K562 (cell line): Measurements from ENCODE around the gene JMJD1C. TPM values are rescaled to one million over a fixed set of nuclear protein-coding genes. Genes with fewer than 3 reads are reported as not detected.

ENCODE experiments used
- ATAC-seq: fragments of 200-7000 bp; cut with Tn5 transposase; 3 replicates; pipeline ENCODE4 v1.9.1; 2020; ENCODE audit warnings: moderate library complexity
- BruUV-seq: library from RNA; stranded (reverse); fragments of 400-500 nt; replicated peaks from 2 replicates; lab custom pipeline; 2021; lab: Mats Ljungman, UMichigan
- CTCF ChIA-PET: fragments of 300-600 bp; formaldehyde crosslinking; extraction: SDS; loops from one replicate; lab custom pipeline; 2021; ENCODE audit warnings: low intra/inter-chr PET ratio; lab: Yijun Ruan, JAX
- POLR2A ChIA-PET: fragments of 300-600, 350-650 bp; sonication (Branson Sonifier 250); formaldehyde crosslinking; extraction: SDS; loops from one replicate; lab custom pipeline; 2021; ENCODE audit warnings: antibody characterized with exemption, inconsistent platforms; lab: Yijun Ruan, JAX
- DNase-seq, 4 experiments: peaks; one replicate each; pipeline versions ENCODE4 v3.0.0 to v3.0.0-alpha.2; 2011 to 2018; ENCODE audit warnings: low spot score in 3 of 4, mixed read lengths in 3 of 4; ENCODE audit errors: extremely low read depth in 1 of 4
- FAIRE-seq: peaks from 2 replicates; lab custom pipeline; 2011; peaks lifted over from hg19 to GRCh38; lab: Jason Lieb, UNC
- H2AFZ ChIP-seq: 2 replicates; pipeline ENCODE4 v1.6.0; 2011; ENCODE audit warnings: low read depth, low read length, control low read depth, inconsistent platforms
- H3K27ac ChIP-seq: fragments of 200-600 bp; 3 replicates; pipeline ENCODE4 v1.8.0; 2011; ENCODE audit warnings: low read depth, mild to moderate bottlenecking, control low read depth, inconsistent platforms, low read length, moderate library complexity, mixed read lengths; ENCODE audit errors: extremely low read depth
- H3K27me3 ChIP-seq, 2 experiments: fragments of 300-600 bp in 1 of 2; 2 replicates in 1 of 2; 3 replicates in 1 of 2; pipeline versions ENCODE4 v1.6.0 to v1.8.0; 2011; ENCODE audit warnings: inconsistent platforms in 2 of 2, low read length in 2 of 2, mild to moderate bottlenecking in 1 of 2, mixed read lengths in 1 of 2, moderate library complexity in 1 of 2; ENCODE audit not compliant: control insufficient read depth in 2 of 2, insufficient read depth in 2 of 2
- H3K36me3 ChIP-seq: fragments of 300-600 bp; 3 replicates; pipeline ENCODE4 v1.8.0; 2011; ENCODE audit warnings: mild to moderate bottlenecking, low read length, inconsistent platforms; ENCODE audit not compliant: control insufficient read depth, insufficient read depth
- H3K4me1 ChIP-seq, 2 experiments: fragments of 200-600 bp in 1 of 2; replicated peaks in 1 of 2; 2 replicates in 1 of 2; 3 replicates in 1 of 2; pipeline versions ENCODE4 v1.5.1 to v1.8.0; 2011; ENCODE audit warnings: inconsistent platforms in 2 of 2, low read length in 2 of 2, mild to moderate bottlenecking in 1 of 2, mixed read lengths in 1 of 2, moderate library complexity in 1 of 2; ENCODE audit not compliant: control insufficient read depth in 2 of 2, insufficient read depth in 2 of 2
- H3K4me2 ChIP-seq: 2 replicates; pipeline ENCODE4 v1.6.1; 2011; ENCODE audit warnings: low read length, control low read depth, inconsistent platforms, mixed read lengths; ENCODE audit not compliant: insufficient read depth
- H3K4me3 ChIP-seq: fragments of 200-600 bp; sonication (generic), shearing (Covaris generic); 2 replicates; pipeline ENCODE4 v1.5.1; 2016; ENCODE audit warnings: control low read depth, inconsistent platforms
- H3K79me2 ChIP-seq: fragments of 200-600 bp; 3 replicates; pipeline ENCODE4 v1.8.0; 2011; ENCODE audit warnings: low read length, inconsistent platforms; ENCODE audit not compliant: control insufficient read depth, insufficient read depth
- H3K9ac ChIP-seq, 2 experiments: 2 replicates each; pipeline versions ENCODE4 v1.6.0 to v1.6.1; 2011; ENCODE audit warnings: low read depth in 2 of 2, low read length in 2 of 2, control low read depth in 1 of 2, inconsistent platforms in 1 of 2, mild to moderate bottlenecking in 1 of 2, mixed read lengths in 1 of 2; ENCODE audit not compliant: insufficient read depth in 1 of 2
- H3K9me1 ChIP-seq: one replicate; pipeline ENCODE4 v1.6.0; 2011; ENCODE audit warnings: inconsistent platforms, mild to moderate bottlenecking, low read length, moderate library complexity; ENCODE audit not compliant: control insufficient read depth, insufficient read depth
- H3K9me3 ChIP-seq: replicated peaks from 2 replicates; pipeline ENCODE4 v1.5.1; 2011; ENCODE audit warnings: low read depth, low read length, inconsistent platforms; ENCODE audit not compliant: control insufficient read depth, insufficient read depth
- H4K20me1 ChIP-seq: replicated peaks from 2 replicates; pipeline ENCODE4 v1.6.1; 2011; ENCODE audit warnings: low read length, inconsistent platforms, mixed read lengths; ENCODE audit not compliant: control insufficient read depth, insufficient read depth
- E2F3 ChIP-seq: fragments of 250-450 bp; sonication (Bioruptor Pico); IDR thresholded peaks from 2 replicates; pipeline ENCODE4 v1.4.0; 2020; ENCODE audit warnings: mild to moderate bottlenecking
- HMBOX1 ChIP-seq: sonication (generic); IDR thresholded peaks from 2 replicates; pipeline ENCODE4 v1.6.1; 2016
- IRF1 ChIP-seq: sonication (generic); formaldehyde crosslinking; IDR thresholded peaks from 2 replicates; pipeline ENCODE4 v1.8.0; 2022; ENCODE audit warnings: missing genetic modification reagents, mild to moderate bottlenecking, borderline replicate concordance
- KAT8 ChIP-seq: fragments of 450-650 bp; IDR thresholded peaks from 2 replicates; pipeline ENCODE4 v1.6.1; 2016; ENCODE audit warnings: low read depth, mild to moderate bottlenecking
- L3MBTL2 ChIP-seq: fragments of 450-650 bp; IDR thresholded peaks from 2 replicates; pipeline ENCODE4 v1.6.1; 2016; ENCODE audit warnings: mild to moderate bottlenecking, moderate library complexity
- MYNN ChIP-seq, 2 experiments: sonication (generic); formaldehyde crosslinking in 1 of 2; IDR thresholded peaks; 2 replicates each; pipeline versions ENCODE4 v1.5.0 to v1.6.1; 2016 to 2020; ENCODE audit warnings: antibody characterized with exemption in 1 of 2, missing genetic modification reagents in 1 of 2
- NEUROD1 ChIP-seq: fragments of 150-350 bp; IDR thresholded peaks from 2 replicates; pipeline ENCODE4 v1.6.1; 2014; ENCODE audit warnings: borderline replicate concordance, low read length, low read depth; ENCODE audit not compliant: partially characterized antibody
- SMAD3 ChIP-seq: fragments of 450-650 bp; formaldehyde crosslinking; conservative IDR thresholded peaks from 2 replicates; pipeline ENCODE4 v1.4.0; 2020; ENCODE audit warnings: mild to moderate bottlenecking
- ZBTB17 ChIP-seq: fragments of 450-650 bp; formaldehyde crosslinking; IDR thresholded peaks from 2 replicates; pipeline ENCODE4 v1.4.0; 2020; ENCODE audit warnings: mild to moderate bottlenecking
- ZFP1 ChIP-seq: fragments of 450-650 bp; formaldehyde crosslinking; IDR thresholded peaks from 2 replicates; pipeline ENCODE4 v1.4.0; 2020; ENCODE audit warnings: mild to moderate bottlenecking, mixed read lengths
- ZNF217 ChIP-seq: sonication (generic); formaldehyde crosslinking; IDR thresholded peaks from 2 replicates; pipeline ENCODE4 v1.8.0; 2022; ENCODE audit warnings: mild to moderate bottlenecking, missing genetic modification reagents
- WGBS: fragments of 100-300 bp; shearing (Covaris generic); methylation state at CpG from one replicate; pipeline ENCODE4 v1.1.6; 2016; ENCODE audit warnings: low coverage, mixed read lengths; ENCODE audit not compliant: insufficient coverage; ENCODE audit errors: missing lambda C conversion rate; 5-methylcytosine and 5-hydroxymethylcytosine counted together
- in situ Hi-C: fragments of 300-500 bp; cut with MboI; formaldehyde crosslinking; loops from 4 replicates; pipeline ENCODE4 v1.15.0; 2018; ENCODE audit warnings: inconsistent platforms, mixed read lengths
- intact Hi-C: fragments of 100-400 bp; cut with micrococcal nuclease; formaldehyde crosslinking; loops from 2 replicates; pipeline ENCODE4 v1.14.2; 2022
- polyA plus RNA-seq, 8 experiments: library from polyadenylated mRNA; depleted of rRNA in 4 of 8; stranded (reverse) in 5 of 8; unstranded in 3 of 8; fragments of >200 nt; fragmentation: Nextera tagmentation in 2 of 8; fragmentation: Illumina TruSeq in 1 of 8; extraction: Ambion mirVana in 2 of 8; extraction: Trizol in 1 of 8; gene quantifications; 2 replicates each; pipeline versions ENCODE4 v1.2.1 to v1.2.3, GENCODE V29; 2011 to 2014; ENCODE audit warnings: inconsistent platforms in 1 of 8, missing spikeins in 1 of 8
- total RNA-seq, 7 experiments: library from RNA; depleted of rRNA in 6 of 7; stranded (reverse); fragments of >200 nt in 6 of 7; fragmentation: Illumina TruSeq in 2 of 7; extraction: Trizol in 2 of 7; gene quantifications; 2 replicates each; pipeline versions ENCODE4 v1.2.1 to v1.2.3, GENCODE V29; 2011 to 2021; ENCODE audit warnings: low replicate concordance in 1 of 7

JMJD1C gene
- total and polyA plus RNA-seq, 9 of the 15 experiments (the other 6 are each of a cell fraction or from before 2014, with no cell fraction given), result 25.3 to 68.0 (median 47.2) TPM

GRCh38 chr10:63192826-63193225, 273.0 kb downstream of the JMJD1C start:
- H3K4me1 ChIP-seq, result no peaks in the 10 kb centered on the region
- FAIRE-seq (no peak), DNase-seq (peak in 2 of 4 experiments; percentile 9 to 11), ATAC-seq (peak; percentile 58)
- no peaks in the 10 kb centered on the region for H3K79me2 ChIP-seq
- WGBS, result 38% methylated on average over 1 of the region's 1 CpG
- ChIA-PET POLR2A (no interaction called here), CTCF (no interaction called here)
- intact Hi-C loops (no loop called here), in situ Hi-C loops (no loop called here)
- no peak overlapping the region for H3K9ac ChIP-seq
- no peaks in the 10 kb centered on the region for H3K9me3 ChIP-seq
- peak; percentile 94 for TF ChIP-seq HMBOX1
- no peak for TF ChIP-seq KAT8
- BruUV-seq, result no TSS peak
- no peak overlapping the region for H3K4me2 ChIP-seq
- H3K9me1 ChIP-seq, result no peaks in the 10 kb centered on the region
- no peak overlapping the region for H3K27ac ChIP-seq
- H2AFZ ChIP-seq, result no peak overlapping the region
- peaks cover 66% of the 10 kb centered on the region for H3K36me3 ChIP-seq
- no peaks in the 10 kb centered on the region for H4K20me1 ChIP-seq
- no peak overlapping the region for H3K4me3 ChIP-seq
- no peaks in the 10 kb centered on the region for H3K27me3 ChIP-seq

GRCh38 chr10:63175534-63175933, 290.2 kb downstream of the JMJD1C start:
- Histone ChIP-seq H4K20me1 (no peaks in the 10 kb centered on the region), H3K27me3 (no peaks in the 10 kb centered on the region), H3K79me2 (no peaks in the 10 kb centered on the region), H3K27ac (no peak overlapping the region), H3K4me3 (no peak overlapping the region), H2AFZ (no peak overlapping the region), H3K4me1 (no peaks in the 10 kb centered on the region), H3K9me1 (no peaks in the 10 kb centered on the region), H3K9ac (no peak overlapping the region), H3K36me3 (peaks cover 79% of the 10 kb centered on the region), H3K4me2 (no peak overlapping the region), H3K9me3 (no peaks in the 10 kb centered on the region)
- no TSS peak for BruUV-seq
- peak in 2 of 4 experiments; percentile 28 to 30 for DNase-seq
- FAIRE-seq, result no peak
- intact Hi-C loops, result no loop called here
- ChIA-PET CTCF (no interaction called here), POLR2A (interaction anchor here (0.7 kb wide), 1 partner anchor 544 kb away, joined by 3 read pairs; no protein-coding TSS in a partner anchor)
- TF ChIP-seq ZNF217 (CRISPR knock-in tag) (no peak), ZFP1 (CRISPR knock-in tag) (no peak), ZBTB17 (CRISPR knock-in tag) (no peak), E2F3 (CRISPR knock-in tag) (no peak), L3MBTL2 (no peak), IRF1 (CRISPR knock-in tag) (no peak), MYNN (IDR thresholded peaks at IDR 0.05) (no peak), MYNN (CRISPR knock-in tag; IDR thresholded peaks at IDR 0.05) (no peak), NEUROD1 (no peak), SMAD3 (CRISPR knock-in tag) (no peak)
- in situ Hi-C loops, result no loop called here
- WGBS, result 79% methylated on average over 1 of the region's 1 CpG
- ATAC-seq, result peak; percentile 54; the same call in 2 of the 3 replicates
